T1000 (cell line): ENCODE data around the gene KCNQ5.

Experiments used
- DNase-seq: peaks from one replicate; lab custom pipeline; 2025; ENCODE audit warnings: mixed read lengths; lab: John Stamatoyannopoulos, UW

The KCNQ5 gene

DNA sequence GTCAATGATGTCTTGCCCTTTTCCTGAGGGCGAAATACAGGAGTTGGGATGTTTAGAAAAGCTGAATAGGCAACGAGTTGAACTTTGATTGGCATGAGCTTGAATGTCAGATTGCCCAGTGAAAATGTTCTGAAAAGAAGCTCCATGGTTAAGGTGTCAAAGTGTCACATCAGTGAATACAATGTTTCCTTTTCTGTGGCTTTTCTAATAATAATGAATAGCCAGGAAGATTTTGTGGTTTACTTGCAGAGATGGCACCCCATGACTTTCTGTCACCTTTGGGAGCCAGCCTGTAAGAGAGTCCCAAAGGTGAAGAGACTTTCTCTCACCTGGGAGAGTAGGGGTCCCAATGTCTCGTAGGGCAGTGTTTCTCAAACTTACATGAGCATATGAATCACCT, 119.2 kb downstream of the KCNQ5 start:
- DNase-seq, result no peak

DNA sequence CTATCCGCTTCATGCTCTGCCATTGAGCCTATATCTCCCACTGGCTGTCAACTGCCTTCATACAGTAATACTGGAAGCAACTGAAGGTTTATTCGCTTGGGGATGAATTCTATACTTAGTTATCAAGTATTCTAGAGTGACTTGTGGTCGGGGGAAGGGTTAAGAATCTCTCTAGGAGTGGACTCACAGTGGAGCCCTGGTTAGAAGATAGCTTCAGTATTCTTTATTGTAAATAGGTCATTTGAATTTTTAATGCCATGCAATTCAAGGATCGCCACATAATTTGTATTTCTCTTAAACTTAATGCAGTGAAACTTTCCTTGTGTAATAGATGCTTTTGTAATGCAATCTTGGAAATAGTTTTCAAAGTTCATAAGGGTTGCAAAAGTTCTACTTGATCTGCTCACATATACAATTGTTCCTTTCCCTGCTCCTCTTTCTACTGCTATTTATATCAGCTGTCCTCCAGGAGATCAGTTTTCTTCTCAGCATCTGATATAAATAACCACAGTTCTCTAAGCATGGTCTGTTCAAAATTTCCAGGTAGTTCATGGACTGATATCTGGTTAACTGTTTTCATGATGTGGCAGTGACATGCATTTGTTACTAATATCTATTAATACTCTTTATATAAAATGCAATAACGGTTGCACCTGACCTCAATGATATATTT, 120.3 kb downstream of the KCNQ5 start:
- DNase-seq, result no peak

DNA sequence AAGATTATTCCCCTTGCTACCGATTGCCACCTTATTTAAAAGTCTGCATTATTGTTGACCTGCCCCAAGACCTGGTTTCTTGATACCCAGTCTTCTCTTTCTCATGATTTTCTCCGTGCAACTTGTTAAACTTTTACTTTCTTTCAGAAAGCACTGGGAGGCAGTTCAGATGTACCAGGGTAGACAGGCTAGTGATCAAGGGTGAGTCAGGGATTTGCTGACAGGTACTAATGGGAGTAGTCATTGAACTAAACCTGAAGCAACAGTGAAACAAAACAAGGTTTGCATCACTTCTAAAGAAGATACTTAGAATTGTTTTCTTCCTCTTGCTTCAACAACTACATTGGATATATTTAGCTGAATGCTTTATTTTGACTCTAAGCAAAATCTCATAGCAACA, 124.4 kb downstream of the KCNQ5 start:
- no peak for DNase-seq

DNA sequence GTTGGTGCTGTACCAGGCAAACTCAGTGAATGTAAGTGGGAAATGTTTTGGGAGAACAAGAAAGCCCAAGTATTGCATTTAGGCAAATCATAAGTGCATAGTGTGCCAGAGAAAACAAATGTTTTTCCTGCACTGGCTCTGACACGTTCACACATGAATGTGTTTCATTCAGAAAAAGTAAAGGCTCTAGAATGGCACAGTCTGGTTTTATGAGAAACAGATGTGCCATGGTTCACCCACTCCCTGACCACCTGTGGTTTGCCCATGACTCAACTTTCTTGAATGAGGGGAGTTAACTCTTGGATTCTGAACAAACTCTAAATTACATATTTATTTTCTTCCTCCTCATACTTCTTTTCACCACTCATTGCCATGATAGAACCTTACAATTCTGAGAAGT, 126.9 kb downstream of the KCNQ5 start:
- peak; percentile 10 for DNase-seq

DNA sequence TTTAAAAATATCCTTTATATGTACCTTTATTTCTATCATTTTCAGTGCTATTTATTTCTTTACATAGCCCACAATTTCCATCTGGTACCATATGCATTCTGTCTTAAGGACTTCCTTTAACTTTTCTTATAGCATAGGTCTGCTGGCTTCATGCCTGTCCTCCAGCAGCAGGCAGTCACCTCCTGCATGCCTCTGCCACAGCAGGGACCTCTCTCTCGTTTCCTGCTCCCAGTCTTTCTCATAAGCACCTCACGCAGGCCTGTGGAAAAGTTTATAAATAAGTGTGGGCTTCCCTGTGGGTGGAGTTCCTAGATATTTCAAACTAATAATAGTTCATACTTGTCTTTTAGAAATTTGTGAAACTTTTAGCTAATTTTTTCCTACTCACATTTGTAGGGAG, 133.9 kb downstream of the KCNQ5 start:
- DNase-seq, result no peak

DNA sequence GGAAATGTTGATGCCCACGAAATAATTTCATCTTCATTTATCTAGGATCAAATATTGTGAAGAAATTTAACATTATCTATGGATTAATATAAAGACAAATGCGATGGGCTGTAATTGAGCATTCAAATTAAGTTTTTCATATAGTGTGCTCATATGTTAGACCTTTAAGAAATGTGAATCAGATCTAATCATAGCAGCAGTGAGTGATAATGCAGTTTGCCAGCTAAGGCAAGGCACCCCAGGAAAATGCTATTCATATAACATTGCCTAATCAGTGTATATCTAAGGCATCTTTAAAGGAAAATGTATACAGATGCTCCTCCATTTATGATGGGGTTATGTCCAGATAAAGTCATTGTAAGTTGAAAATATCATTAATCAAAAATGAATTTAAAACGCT, 135.2 kb downstream of the KCNQ5 start:
- DNase-seq, result no peak

DNA sequence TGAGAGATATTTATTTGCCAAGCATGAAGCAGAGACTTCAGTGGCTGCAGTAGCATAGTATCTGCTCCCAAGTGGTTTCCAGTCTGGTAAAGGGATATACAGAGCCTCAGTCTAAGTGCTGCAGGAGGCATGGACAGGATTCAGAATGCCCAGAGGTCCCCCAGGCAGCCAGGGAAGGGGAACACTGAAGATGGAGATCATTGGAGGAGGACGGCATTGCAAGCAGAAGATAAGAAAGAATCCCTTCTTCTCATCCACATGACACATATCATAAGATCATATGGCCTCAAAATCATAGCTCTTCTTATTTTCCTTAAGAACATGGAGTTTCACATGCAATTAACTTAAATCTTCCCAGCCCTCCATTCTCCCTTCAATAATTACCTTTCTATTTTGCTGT, 136.1 kb downstream of the KCNQ5 start:
- no peak for DNase-seq

DNA sequence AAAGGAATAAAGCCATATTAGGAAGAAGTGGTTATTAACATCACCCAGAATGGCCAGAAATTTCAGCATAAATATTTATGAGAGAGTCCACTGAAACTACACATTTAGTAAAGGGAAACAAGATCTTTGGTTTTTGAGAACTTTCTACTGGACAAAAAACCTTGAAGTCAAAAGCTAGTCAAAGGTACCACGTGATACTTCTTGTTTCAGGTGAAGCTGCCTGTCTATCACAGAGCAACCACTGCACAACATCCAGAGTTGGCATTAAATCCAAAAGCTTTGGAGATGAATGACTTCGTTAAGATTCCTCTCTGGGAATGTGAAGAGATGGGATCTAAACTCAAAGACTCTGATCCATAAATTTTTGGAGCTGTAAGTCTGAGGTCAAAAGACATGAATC, 137.0 kb downstream of the KCNQ5 start:
- no peak for DNase-seq

DNA sequence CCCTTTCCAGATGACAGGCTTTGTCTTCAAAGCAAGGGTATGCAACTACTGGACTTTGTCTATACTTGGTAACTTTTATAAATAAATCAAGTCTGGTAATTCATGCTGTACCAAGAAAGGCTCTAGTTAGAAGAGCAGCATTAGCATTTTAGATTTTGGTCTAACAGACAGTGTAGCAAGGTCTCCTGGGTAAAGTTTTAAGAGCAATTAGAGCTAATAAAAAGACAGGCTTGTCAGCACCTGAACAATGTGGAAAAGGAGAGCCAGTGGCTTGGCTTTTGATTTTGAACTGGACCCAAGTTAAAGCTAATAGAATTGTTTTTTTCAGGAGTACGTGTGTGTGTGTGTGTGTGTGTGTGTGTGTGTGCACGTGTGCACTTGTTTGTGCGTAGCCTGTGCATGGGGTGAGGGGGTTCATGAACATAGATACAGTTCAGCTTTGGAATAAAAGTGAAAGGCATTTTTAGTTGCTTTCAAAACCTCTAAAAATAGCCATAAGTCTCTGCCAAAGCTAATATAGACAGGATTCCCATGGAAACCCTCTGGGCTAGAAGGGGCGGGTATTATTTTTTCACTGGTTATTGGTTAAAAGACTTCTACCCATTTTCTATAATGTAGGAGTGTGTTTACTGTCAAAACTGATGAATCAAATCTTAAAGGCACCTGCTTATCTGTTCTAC, 138.4 kb downstream of the KCNQ5 start:
- DNase-seq, result no peak

DNA sequence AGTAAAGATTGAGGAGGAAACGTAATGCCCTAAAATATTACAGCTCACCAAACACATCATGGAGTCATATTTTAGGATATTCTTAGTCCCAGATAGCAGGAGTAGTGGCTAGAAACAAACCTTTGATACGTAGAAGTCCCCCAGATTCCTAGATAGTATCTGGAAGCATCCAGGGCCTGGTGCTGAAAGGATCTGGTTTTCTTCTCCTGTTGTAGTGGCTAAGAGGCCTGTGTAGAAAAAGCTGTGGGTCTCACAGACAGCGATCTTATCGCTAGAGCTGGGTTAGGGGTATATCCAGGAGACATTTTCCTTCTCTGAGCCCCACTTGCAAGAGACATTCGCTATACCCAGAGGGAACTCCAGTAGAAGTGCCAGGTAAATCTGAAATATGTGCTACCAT, 139.9 kb downstream of the KCNQ5 start:
- no peak for DNase-seq

DNA sequence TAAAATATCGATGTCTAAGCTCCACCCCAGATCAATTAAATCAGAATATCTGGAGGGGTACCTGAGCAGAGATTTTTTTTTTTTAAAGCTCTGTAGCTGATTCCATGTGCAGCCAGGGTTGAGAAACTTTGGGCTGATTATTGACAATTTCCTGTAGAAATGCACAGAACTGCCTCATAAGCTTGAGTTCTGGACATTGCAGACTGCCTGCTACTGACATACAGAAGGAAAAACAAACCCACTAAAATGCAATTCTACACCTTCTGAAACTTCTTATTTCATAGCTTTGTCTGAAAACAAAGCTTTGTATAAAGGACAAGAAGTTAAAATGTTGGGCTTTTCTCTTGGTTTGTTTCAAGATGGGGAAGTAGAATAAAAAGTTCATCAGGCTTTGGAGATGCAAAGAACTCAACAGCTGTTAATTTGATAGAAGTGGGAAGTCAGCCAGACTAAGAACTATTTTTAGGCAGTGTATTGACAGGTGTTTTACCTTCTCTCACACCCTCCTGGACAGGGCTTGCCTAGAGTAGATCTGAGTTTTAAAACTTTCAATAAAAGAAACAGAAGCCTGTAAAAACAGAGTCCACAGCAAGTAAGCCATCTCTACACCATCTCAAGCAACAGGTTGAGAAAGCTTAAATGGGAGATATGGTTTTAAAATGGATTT, 147.7 kb downstream of the KCNQ5 start:
- DNase-seq, result no peak

DNA sequence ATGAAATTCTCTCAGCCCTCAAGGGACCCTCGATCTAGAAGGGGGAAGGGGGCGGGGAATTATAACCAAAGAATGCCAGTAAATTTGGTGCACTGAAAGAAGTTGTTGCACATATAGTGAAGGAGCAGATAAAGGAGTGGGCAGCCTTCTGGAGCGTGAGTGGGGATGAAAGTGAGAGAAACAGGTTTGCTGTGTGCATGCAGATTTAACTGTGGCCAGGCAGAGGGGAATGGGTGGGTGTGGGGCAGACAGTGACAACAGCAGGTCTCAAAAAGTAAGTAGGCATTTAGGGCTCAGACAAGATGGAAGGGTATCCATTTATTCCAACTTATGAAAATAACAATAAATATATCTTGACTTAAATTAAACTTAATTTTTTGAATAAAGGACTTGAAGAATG, 149.1 kb downstream of the KCNQ5 start:
- no peak for DNase-seq

DNA sequence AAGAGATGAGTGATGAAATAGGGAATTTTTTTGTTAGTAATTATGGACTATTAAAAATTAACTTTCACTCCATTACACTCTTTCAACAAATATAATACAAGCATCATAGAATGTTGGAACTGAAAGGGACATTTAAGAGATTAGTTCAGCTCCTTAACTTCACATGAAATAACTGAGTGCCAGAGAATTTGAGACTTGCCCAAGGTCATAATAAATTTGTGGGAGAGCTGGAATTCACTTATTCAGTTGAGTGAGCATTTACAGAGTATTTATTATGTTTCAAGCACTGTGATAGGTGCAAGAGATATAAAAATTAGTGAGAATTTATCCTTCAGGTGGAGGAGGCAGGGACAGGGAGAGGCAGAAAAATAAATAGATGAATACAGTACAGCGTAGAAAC, 154.6 kb downstream of the KCNQ5 start:
- DNase-seq, result no peak

DNA sequence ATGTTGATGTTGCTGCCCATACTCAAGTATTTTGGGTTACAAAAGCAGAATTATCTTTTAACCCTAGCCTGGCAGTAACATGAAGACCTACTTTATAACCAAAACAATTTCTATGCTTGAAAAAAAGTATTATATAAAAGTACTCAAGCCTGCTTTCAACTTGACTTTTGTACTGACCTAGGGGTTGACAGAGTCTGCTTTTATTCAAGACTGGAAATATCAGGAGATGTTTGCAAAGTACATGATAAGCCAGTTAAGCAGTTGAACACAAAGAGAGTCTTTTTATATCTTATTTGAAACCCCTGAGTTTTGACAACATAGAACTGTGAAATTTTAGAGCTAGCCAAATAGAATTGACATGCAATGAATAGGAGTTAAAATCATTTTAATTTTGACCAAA, 159.8 kb downstream of the KCNQ5 start:
- DNase-seq, result no peak

DNA sequence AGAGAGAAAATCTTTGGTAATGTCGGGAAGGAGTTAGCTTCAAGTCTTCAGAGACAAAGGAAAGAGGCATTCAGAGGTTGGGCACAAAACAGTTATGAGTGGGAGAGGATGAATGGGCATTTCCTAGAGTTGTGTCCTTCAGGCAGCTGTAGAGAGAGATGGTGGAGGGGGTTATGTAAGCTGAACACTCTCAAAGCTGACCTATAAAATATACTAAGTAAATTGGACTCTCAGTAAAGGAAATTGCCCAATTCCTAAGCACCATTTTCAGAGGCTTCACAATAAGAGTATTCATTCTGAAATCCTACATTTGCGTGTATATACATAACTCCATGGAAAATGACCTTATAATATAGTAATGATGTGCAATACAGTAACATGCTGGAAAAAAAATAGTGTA, 161.2 kb downstream of the KCNQ5 start:
- no peak for DNase-seq

DNA sequence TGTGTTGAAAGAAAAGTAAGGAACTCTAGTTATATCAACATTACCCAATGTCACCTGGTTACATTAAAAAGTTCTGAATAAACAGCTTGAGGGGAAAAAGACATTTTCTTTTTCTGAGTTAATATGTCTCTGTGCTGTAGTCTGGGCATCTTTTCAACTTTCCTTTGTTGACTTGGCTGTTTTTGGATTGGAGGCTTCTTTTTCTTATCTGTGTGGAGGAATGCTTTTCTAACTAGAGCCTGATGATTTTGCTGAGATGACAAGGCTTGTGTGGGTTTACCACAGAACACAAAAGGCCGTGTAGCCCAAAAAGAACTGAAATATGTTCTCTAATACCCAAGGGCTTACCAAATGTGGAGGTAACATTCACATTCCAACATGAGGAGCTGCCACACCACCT, 161.8 kb downstream of the KCNQ5 start:
- DNase-seq, result no peak

DNA sequence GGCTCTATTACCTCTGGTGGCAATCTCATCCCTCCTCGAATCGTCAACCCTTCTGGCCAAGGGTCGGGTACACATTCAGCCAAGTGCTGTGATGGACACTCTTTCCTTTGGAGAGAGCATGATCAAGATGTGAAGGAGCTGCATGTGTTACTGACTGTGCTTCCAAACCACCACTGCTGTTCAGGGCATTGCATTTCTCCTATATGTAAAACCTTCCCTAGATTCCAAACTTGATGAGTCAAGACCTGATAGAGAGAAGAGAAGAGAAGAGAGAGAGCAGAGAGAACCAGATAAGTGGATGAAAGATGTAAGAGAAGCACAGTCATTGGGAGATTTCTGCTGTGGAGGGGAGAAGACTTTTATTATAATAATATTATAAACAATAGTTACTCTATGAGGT, 162.2 kb downstream of the KCNQ5 start:
- no peak for DNase-seq

DNA sequence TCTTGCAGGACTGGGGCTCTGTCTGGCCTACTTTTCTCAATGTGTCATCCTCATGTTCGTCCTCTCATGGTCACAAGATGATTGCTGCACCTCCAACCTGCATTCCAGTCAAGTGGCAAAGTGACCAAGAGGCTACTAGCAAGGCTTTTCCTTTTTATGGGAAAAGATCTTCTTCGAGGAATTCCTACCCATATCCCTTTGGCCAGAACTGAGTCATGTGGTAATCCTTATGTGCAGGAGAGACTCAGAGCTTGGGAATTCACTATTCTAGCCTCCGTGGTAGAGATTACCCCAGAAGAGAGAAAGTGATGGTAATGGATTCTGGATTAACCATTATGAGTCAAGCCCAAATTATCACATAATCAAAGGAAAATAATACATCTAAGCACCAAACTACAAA, 162.7 kb downstream of the KCNQ5 start:
- DNase-seq, result peak; percentile 34

DNA sequence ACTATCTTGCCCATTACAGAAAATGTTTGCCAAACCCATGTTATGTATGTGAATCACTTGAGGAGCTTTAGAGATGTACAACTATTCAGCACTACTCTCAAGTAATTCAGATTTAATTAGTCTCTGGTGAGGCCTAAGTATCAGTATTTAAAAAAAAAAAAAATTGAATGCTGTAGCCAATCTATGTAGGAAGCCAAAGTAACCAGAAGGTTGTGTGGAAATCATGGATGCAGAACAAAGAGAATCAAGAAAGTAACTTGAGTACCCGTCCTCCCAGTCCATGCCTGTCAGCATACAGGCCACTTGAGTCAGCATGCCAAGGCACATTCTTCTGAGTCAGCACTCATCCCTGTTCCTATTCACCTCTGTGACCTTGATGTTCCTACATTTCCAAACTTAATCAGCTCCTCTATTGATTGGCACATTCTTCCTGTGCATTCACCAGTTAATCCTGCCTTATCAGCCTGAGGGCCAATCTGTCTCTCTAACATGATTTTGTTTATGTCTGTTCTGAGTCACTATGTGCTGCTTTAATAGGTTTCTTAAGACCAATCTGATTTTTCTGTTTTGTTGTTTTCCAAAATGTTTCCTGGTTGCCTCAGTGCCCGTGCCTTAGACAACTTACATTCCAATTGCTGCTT, 165.6 kb downstream of the KCNQ5 start:
- peak; percentile 59 for DNase-seq

DNA sequence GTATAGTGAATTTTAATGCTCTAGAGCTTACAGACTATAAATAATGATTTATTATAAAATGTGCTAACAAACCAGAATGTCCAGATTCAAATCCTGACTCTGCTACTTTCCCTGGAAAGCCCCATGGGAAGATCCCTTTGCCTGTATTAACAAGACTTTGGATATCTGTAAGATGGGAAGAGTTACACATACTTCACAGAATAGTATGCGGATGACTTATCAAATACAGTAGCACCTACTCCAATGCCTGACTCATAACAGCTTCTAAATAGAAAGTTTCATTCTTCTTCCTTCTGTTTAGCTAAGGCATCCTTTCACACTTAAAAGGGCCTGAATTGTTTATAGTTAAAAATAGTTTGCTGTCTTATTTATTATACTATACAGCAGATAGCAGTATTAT, 166.3 kb downstream of the KCNQ5 start:
- no peak for DNase-seq

DNA sequence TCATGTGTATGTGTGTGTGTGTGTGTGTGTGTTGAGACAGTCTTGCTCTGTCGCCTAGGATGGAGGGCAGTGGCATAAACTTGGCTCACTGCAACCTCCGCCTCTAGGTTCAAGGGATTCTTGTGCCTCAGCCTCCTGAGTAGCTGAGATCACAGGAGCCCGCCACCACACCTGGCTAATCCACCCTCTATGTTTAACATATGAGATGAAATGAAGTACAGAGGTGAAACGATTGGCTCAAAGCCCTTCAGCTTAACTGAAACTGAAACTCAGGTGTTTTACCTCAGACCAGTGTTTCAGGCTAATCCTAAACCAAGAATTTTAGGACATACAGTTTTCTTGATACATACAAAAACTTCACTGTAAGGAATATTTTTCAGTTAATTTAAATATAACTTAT, 167.3 kb downstream of the KCNQ5 start:
- DNase-seq, result no peak

DNA sequence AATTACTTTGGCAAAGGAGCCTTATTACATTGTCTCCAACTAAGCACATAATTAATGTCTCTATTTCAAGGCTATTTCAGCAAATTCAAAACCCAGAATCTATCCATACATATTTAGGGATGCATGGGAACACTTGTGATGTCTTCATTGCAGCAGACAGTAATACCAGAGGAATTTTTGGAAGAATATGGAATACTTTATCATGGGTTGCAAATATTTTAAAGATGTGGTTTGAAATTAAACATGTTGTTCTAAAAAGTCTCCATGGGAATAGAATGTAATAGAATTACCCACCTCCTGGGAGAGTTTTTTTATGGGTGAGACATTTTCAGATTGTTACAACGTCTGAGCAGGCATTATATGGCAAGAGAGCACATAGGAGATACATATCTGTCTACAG, 170.8 kb downstream of the KCNQ5 start:
- DNase-seq, result no peak
